Smooth muscle cell (in vitro differentiated cells): ENCODE data around the gene ANKK1. TPM values are rescaled to one million over a fixed set of nuclear protein-coding genes. Genes with fewer than 3 reads are reported as not detected.

Experiments used
- DNase-seq: peaks from one replicate; lab custom pipeline; 2025; ENCODE audit not compliant: unreplicated experiment; lab: John Stamatoyannopoulos, UW
- H2AFZ ChIP-seq: fragments of 200-600 bp; sonication (generic); 2 replicates; pipeline ENCODE4 v1.6.0; 2016; ENCODE audit warnings: antibody characterized with exemption, low read depth, mild to moderate bottlenecking
- H3F3A ChIP-seq: fragments of 200-600 bp; sonication (generic); 2 replicates; pipeline ENCODE4 v1.6.0; 2017; ENCODE audit warnings: antibody characterized with exemption, low read depth
- H3K27ac ChIP-seq: fragments of 200-600 bp; sonication (generic); 2 replicates; pipeline ENCODE4 v1.5.1; 2016; ENCODE audit warnings: low read depth, mild to moderate bottlenecking
- H3K27me3 ChIP-seq: fragments of 200-600 bp; sonication (generic); 2 replicates; pipeline ENCODE4 v1.6.1; 2016; ENCODE audit warnings: low read depth, mild to moderate bottlenecking
- H3K36me3 ChIP-seq: fragments of 200-600 bp; sonication (generic); 2 replicates; pipeline ENCODE4 v1.5.1; 2016; ENCODE audit warnings: low read depth
- H3K4me1 ChIP-seq: fragments of 200-600 bp; sonication (generic); 2 replicates; pipeline ENCODE4 v1.5.1; 2016; ENCODE audit warnings: low read depth
- H3K4me2 ChIP-seq: fragments of 200-600 bp; sonication (generic); 2 replicates; pipeline ENCODE4 v1.6.0; 2016; ENCODE audit warnings: mild to moderate bottlenecking
- H3K4me3 ChIP-seq: fragments of 200-600 bp; sonication (generic); 2 replicates; pipeline ENCODE4 v1.5.1; 2016; ENCODE audit warnings: mild to moderate bottlenecking
- H3K79me2 ChIP-seq: fragments of 200-600 bp; sonication (generic); 2 replicates; pipeline ENCODE4 v1.6.0; 2016; ENCODE audit warnings: low read depth, mild to moderate bottlenecking
- H3K9ac ChIP-seq: fragments of 200-600 bp; sonication (generic); 2 replicates; pipeline ENCODE4 v1.6.0; 2016; ENCODE audit warnings: low read depth
- H3K9me3 ChIP-seq: fragments of 200-600 bp; sonication (generic); replicated peaks from 2 replicates; pipeline ENCODE4 v1.5.1; 2016; ENCODE audit warnings: low read depth
- H4K20me1 ChIP-seq: fragments of 200-600 bp; sonication (generic); 2 replicates; pipeline ENCODE4 v1.6.0; 2016; ENCODE audit warnings: low read depth
- WGBS: methylation state at CpG from one replicate; pipeline ENCODE4 v1.1.7; 2016; ENCODE audit warnings: low lambda C conversion rate; 5-methylcytosine and 5-hydroxymethylcytosine counted together
- polyA plus RNA-seq: library from polyadenylated mRNA; unstranded; fragments of >200 nt; fragmentation: Nextera tagmentation; extraction: Ambion mirVana; gene quantifications from 2 replicates; pipeline ENCODE4 v1.2.1, GENCODE V29; 2016
- total RNA-seq: library from RNA; depleted of rRNA; stranded (reverse); fragments of >200 nt; gene quantifications from 2 replicates; pipeline ENCODE4 v1.2.3, GENCODE V29; 2014
- TF ChIP-seq, protein P1 (sequence below): fragments of 200-600 bp; sonication (generic); IDR thresholded peaks from 2 replicates; pipeline ENCODE4 v1.5.1; 2017; ENCODE audit warnings: borderline replicate concordance, mild to moderate bottlenecking, antibody characterized with exemption; ENCODE audit not compliant: insufficient read depth, poor library complexity, severe bottlenecking

The ANKK1 gene
- total and polyA plus RNA-seq, 2 experiments from 2014 or later: not detected

DNA sequence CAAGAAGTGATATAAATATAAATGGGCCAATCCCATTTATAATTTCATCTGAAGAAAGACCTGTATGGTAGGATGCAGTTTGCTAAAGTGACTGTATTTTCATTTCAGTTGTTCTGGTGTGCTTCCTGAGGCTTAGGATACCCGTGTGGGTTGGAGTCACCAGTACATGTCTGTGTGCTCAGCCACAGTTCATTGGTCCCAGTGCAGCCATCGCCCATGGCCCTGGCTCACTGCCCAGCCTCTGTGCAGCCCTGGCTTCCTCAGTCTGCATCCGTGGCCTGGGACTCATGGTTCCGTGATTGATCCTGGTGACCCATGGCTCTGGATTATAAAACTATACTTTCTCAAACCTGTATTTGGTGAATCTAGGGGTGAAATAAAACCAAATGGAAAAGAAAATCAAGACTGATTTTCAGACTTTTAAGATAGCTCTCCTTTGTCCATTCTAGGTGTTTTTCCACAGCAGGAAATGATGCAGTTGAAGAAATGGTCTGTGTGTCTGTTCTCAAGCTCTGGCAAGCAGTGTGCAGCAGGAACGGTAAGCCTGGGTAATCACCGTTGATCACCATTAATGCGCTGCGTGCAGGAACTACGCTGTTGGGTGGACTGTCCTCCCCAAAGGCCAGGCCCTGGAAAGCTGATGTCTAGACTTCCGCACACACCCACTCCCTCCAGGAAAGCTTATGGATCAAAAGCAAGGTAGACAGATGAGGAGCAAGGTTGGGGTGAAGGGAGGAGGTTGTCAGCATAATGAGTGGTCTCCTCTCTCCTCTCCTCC is 46.0 kb upstream of the ANKK1 start:
- no peaks in the 10 kb centered on the region for H3K9me3 ChIP-seq
- H4K20me1 ChIP-seq: no peaks in the 10 kb centered on the region
- H3K27me3 ChIP-seq: peaks cover 7% of the 10 kb centered on the region
- H3K36me3 ChIP-seq: peaks cover 3% of the 10 kb centered on the region
- H3K9ac ChIP-seq: no peak overlapping the region
- H3K4me3 ChIP-seq: no peak overlapping the region
- WGBS: 88% methylated on average over 10 of the region's 10 CpGs
- H2AFZ ChIP-seq: no peak overlapping the region
- no peaks in the 10 kb centered on the region for H3K79me2 ChIP-seq
- H3F3A ChIP-seq: no peaks in the 10 kb centered on the region
- no peaks in the 10 kb centered on the region for H3K4me1 ChIP-seq
- H3K4me2 ChIP-seq: no peak overlapping the region
- DNase-seq: no peak
- H3K27ac ChIP-seq: no peak overlapping the region
- TF ChIP-seq, protein P1, sequence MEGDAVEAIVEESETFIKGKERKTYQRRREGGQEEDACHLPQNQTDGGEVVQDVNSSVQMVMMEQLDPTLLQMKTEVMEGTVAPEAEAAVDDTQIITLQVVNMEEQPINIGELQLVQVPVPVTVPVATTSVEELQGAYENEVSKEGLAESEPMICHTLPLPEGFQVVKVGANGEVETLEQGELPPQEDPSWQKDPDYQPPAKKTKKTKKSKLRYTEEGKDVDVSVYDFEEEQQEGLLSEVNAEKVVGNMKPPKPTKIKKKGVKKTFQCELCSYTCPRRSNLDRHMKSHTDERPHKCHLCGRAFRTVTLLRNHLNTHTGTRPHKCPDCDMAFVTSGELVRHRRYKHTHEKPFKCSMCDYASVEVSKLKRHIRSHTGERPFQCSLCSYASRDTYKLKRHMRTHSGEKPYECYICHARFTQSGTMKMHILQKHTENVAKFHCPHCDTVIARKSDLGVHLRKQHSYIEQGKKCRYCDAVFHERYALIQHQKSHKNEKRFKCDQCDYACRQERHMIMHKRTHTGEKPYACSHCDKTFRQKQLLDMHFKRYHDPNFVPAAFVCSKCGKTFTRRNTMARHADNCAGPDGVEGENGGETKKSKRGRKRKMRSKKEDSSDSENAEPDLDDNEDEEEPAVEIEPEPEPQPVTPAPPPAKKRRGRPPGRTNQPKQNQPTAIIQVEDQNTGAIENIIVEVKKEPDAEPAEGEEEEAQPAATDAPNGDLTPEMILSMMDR: no peak

DNA sequence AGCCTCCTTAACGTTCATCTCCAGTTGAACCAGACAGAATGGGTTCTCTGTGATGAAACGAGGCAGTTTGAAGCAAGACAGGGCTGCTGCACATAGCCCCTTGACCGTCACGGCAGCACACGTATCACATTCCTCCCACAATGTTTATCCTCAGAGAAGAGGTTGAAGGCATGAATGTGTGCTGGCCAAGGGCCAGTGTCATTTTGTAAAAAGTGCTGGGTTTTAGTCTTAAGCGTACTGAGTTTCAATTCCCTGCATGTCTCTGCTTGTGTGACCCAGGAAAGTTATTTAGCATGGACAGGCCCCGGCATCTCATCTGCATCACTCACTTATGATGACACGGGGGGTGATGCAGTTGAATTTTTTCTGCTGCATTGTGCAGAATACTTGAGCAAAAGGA is 41.6 kb upstream of the ANKK1 start:
- H3K4me3 ChIP-seq: no peak overlapping the region
- no peak for DNase-seq
- H3K4me1 ChIP-seq: no peaks in the 10 kb centered on the region
- peak overlapping the region; percentile 23 for H3K4me2 ChIP-seq
- H2AFZ ChIP-seq: no peak overlapping the region
- peak overlapping the region; percentile 9 for H3K27ac ChIP-seq
- H3K27me3 ChIP-seq: peaks cover 5% of the 10 kb centered on the region
- no peaks in the 10 kb centered on the region for H3K79me2 ChIP-seq
- no peak overlapping the region for H3K9ac ChIP-seq
- H3F3A ChIP-seq: no peaks in the 10 kb centered on the region
- WGBS: 31% methylated on average over 8 of the region's 8 CpGs
- no peaks in the 10 kb centered on the region for H3K36me3 ChIP-seq
- TF ChIP-seq, protein P1: no peak
- H3K9me3 ChIP-seq: no peaks in the 10 kb centered on the region
- H4K20me1 ChIP-seq: no peaks in the 10 kb centered on the region

DNA sequence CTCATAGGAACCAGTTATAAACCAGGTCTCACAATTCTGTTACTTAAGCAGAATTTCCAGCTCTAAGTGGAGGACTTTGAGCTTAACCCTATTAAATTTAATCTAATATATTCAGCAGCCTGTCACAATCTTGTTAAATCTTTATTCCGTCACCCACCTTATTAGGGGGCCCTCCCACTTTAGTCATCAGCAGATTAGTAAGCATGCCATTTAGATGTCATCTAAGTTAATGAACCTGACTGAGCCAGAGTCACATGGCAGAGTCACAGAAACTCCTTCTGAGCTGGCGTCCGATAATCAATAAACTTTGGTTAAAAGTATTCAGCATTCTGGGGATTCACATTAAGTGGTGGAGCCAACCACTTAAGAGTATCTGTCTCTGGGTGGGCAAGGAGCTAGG is 38.1 kb upstream of the ANKK1 start:
- no peak for DNase-seq
- Histone ChIP-seq H3K27ac (no peak overlapping the region), H2AFZ (no peak overlapping the region), H3K4me3 (no peak overlapping the region), H4K20me1 (no peaks in the 10 kb centered on the region), H3K9ac (no peak overlapping the region), H3K9me3 (no peaks in the 10 kb centered on the region), H3K36me3 (peaks cover under 1% of the 10 kb centered on the region), H3K4me1 (no peaks in the 10 kb centered on the region), H3F3A (no peaks in the 10 kb centered on the region), H3K79me2 (no peaks in the 10 kb centered on the region), H3K27me3 (peaks cover 5% of the 10 kb centered on the region), H3K4me2 (no peak overlapping the region)
- TF ChIP-seq, protein P1: no peak
- WGBS: 94% methylated on average over 3 of the region's 3 CpGs
